Measurements from ENCODE around the gene CCDC8. TPM values are rescaled to one million over a fixed set of nuclear protein-coding genes. Genes with fewer than 3 reads are reported as not detected.

The CCDC8 gene
- total RNA-seq, 3 donors from 2014 or later = 0.75 to 3.4 (median 1.7) TPM

GRCh38 chr19:46366620-46367292 is 46.6 kb downstream of the CCDC8 start:
- TF ChIP-seq CTCF (IDR thresholded peaks at IDR 0.05) = no peak
- H3K36me3 ChIP-seq (ENCODE audit: low read depth) = no peaks in the 10 kb centered on the region

GRCh38 chr19:46365561-46365960 is 47.8 kb downstream of the CCDC8 start:
- DNase-seq (no peak), ATAC-seq (no peak)
- Histone ChIP-seq H3K4me1 (ENCODE audit: low read depth) (no peaks in the 10 kb centered on the region), H3K9me3 (no peaks in the 10 kb centered on the region), H3K36me3 (ENCODE audit: low read depth) (no peaks in the 10 kb centered on the region), H3K4me3 (no peak overlapping the region)
- intact Hi-C loops (cut with DNase I, micrococcal nuclease) = no loop called here
- no peak for TF ChIP-seq CTCF (IDR thresholded peaks at IDR 0.05)

More at GRCh38 chr19:46366620-46367292, 46.6 kb downstream of the CCDC8 start:
- intact Hi-C loops (cut with DNase I, micrococcal nuclease) = no loop called here
- Histone ChIP-seq H3K4me1 (ENCODE audit: low read depth) (no peaks in the 10 kb centered on the region), H3K9me3 (no peaks in the 10 kb centered on the region), H3K4me3 (no peak overlapping the region)
- DNase-seq = no peak
- no peak for ATAC-seq

- no peaks in the 10 kb centered on the region for H3K9me3 ChIP-seq
- H3K4me1 ChIP-seq (ENCODE audit: low read depth) = no peaks in the 10 kb centered on the region
- ATAC-seq = no peak
- TF ChIP-seq CTCF (IDR thresholded peaks at IDR 0.05) = no peak
- H3K36me3 ChIP-seq (ENCODE audit: low read depth) = no peaks in the 10 kb centered on the region
- no peak overlapping the region for H3K4me3 ChIP-seq
- intact Hi-C loops (cut with DNase I, micrococcal nuclease) = no loop called here
- DNase-seq = no peak
These were observed 49.0 kb downstream of the CCDC8 start for GRCh38 chr19:46364359-46364758.

GRCh38 chr19:46361915-46362314 is 51.4 kb downstream of the CCDC8 start:
- no peaks in the 10 kb centered on the region for H3K4me1 ChIP-seq (ENCODE audit: low read depth)
- H3K36me3 ChIP-seq (ENCODE audit: low read depth) = no peaks in the 10 kb centered on the region
- no peak overlapping the region for H3K4me3 ChIP-seq
- ATAC-seq (no peak), DNase-seq (no peak)
- no peaks in the 10 kb centered on the region for H3K9me3 ChIP-seq
- intact Hi-C loops (cut with DNase I, micrococcal nuclease) = no loop called here
- no peak for TF ChIP-seq CTCF (IDR thresholded peaks at IDR 0.05)

Other genes with a start within 250 kb of the CCDC8 start
- not detected for gene IGFL1, start 183.8 kb downstream of the CCDC8 start, total RNA-seq
- 10 to 100 TPM in 2 of 3 donors, 1 to 10 TPM in 1; 4.9 to 96.1 (median 19.0) TPM for gene HIF3A, start 116.5 kb downstream of the CCDC8 start, total RNA-seq
- gene PPP5C, start 66.5 kb downstream of the CCDC8 start, total RNA-seq = 10 to 100 TPM; 55.3 to 71.6 (median 59.4) TPM
- gene PNMA8C, start 15.4 kb upstream of the CCDC8 start, total RNA-seq = under 1 TPM in 1 of 3 donors, not detected in 2; 0.57 TPM
- 1 to 10 TPM in 1 of 3 donors, under 1 TPM in 2; 0.20 to 3.2 (median 0.80) TPM for gene PNMA8A, start 58.0 kb upstream of the CCDC8 start, total RNA-seq
- gene PNMA8B, start 82.3 kb upstream of the CCDC8 start, total RNA-seq = 1 to 10 TPM in 1 of 3 donors, under 1 TPM in 2; 0.12 to 2.3 (median 0.36) TPM
- gene CALM3, start 187.8 kb upstream of the CCDC8 start, total RNA-seq = 100 to 1,000 TPM; 241 to 325 (median 252) TPM
- 1 to 10 TPM in 2 of 3 donors, under 1 TPM in 1; 0.49 to 2.4 (median 2.1) TPM for gene PTGIR, start 211.5 kb upstream of the CCDC8 start, total RNA-seq
- 1 to 10 TPM in 1 of 3 donors, not detected in 2; 2.3 TPM for gene GNG8, start 222.6 kb upstream of the CCDC8 start, total RNA-seq
- gene DACT3, start 247.6 kb upstream of the CCDC8 start, total RNA-seq = 10 to 100 TPM in 1 of 3 donors, 1 to 10 TPM in 2; 1.9 to 60.9 (median 3.4) TPM